HG03280 (cell line): ENCODE data around the gene NUP42.
"Not testable (repeated sequence)": the region's sequence is repeated elsewhere in the genome, so short reads cannot be mapped to it uniquely, and the experiment has no call there.

ENCODE experiments used
- ATAC-seq: cut with Tn5 transposase; IDR thresholded peaks from one replicate; pipeline ENCODE4 v1.9.1; 2021; ENCODE audit warnings: mild to moderate bottlenecking, moderate library complexity; ENCODE audit not compliant: unreplicated experiment

Gene NUP42

DNA sequence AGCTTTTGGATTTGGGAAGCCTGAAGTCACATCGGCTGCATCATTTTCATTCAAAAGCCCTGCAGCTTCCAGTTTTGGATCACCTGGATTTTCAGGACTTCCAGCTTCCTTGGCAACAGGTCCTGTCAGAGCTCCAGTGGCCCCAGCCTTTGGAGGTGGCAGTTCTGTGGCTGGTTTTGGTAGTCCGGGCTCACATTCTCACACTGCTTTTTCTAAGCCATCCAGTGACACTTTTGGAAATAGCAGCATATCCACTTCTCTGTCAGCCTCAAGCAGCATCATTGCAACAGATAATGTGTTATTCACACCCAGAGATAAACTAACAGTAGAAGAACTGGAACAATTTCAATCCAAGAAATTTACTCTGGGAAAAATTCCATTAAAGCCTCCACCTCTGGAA lies 18.5 kb downstream of the NUP42 start:
- ATAC-seq, result no peak

DNA sequence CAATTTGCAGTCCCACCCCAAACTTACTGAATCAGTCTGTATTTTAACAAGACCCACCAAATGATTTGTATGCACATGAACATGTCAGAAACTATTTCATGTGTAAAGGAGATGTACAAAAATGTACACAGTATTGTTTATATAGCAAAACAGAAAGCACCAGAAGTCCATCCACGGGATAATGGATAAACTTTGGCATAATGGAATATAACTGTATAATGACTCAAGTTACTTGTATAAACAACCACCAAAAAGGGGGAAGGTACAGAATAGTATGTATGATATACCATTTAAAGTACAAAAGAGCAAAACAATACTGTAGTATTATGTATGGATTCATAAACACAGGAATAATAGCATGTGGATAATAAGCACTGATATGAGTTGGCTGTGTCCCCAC lies 22.4 kb downstream of the NUP42 start:
- no peak for ATAC-seq

DNA sequence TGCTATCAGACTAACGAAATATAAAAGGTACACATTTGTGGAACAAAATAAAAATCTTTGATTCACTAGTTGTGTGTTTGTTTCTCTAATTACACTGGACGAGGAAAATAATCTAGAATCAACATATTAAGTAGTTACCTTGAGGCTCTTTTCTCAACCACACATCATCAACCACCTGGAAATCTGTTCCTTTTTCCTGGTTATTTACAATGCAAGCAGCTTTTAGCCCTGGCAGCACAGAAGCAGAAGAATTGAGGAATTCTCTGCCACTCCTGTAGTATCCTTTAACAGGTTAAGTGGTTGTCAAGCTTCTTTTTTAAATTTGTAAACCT lies 23.7 kb downstream of the NUP42 start:
- no peak for ATAC-seq

DNA sequence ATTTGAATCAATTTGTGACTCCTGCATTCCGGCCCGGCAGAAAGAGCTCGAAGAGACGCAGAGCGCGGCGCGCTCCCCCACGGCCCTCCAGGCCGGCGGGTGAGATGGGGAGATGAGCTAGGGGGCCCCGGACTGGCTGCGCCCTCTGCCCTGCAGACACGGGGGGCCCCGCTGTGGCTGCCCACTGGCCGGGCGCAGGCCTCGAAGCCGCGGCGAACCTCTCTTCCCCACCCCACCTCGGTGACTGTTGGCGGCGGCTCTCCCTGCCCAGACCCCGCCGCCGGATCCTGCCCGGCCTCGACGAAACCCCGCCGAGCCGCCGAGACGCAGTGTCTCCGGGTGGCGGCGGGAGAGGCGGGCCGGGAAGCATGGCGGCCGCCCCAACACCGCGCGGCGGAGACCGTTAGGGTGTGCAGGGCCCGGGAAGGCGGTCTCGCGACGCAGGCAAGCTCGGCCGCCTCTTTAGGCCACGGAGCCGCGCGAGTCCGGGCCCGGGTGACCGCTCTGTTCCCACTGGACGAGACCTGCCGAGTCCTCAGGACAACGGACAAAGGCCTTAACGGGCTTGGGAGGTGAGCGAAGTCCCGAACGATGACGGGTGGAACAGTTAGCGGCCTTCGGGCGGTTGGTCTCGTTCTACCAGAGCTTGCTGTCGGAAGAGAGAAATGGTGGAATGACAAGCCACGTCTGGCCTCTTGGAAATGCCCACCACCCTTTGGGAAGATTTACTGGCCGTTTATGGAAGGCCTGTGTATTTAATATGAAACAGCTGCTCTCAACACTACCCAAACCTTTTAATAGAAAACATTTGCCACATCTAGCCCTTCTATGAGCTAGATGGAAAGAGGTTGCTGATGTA lies 24.3 kb downstream of the NUP42 start:
- no peak for ATAC-seq

DNA sequence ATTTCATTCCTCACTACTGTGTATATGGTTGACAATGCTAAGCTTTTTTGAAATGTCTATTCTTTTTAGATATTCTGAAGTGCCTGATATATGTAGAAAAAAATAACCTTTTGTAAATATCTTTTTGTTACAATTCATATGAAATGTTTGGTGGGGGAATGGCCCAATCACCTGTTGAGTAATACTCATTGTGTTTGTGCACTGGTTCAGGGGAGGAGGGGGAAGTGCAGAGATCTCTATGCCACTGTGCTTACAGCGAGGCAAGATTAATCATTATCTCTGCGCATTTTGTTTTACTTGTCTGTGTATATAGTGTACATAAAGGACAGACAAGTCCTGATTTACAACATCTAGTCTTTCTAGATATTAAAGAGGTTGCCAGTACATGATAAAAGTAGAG lies 25.2 kb downstream of the NUP42 start:
- no peak for ATAC-seq

DNA sequence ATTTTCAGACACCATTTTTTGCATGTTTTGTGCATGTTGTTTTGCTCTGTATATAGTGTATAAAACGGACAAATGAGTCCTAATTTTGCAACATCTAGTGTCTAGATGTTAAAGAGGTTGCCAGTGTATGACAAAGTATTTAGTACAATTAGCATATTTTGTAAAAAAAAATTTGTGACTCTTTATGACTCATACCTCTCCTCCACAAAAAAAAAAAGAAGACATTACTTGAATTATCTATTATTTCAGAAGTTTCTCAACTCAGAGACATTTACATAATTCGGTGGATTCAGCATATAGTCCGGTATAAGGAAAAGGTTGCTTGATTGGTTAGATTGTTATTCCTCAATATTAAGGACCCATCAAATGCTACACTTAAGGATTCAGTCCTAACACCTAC lies 26.0 kb downstream of the NUP42 start:
- no peak for ATAC-seq

DNA sequence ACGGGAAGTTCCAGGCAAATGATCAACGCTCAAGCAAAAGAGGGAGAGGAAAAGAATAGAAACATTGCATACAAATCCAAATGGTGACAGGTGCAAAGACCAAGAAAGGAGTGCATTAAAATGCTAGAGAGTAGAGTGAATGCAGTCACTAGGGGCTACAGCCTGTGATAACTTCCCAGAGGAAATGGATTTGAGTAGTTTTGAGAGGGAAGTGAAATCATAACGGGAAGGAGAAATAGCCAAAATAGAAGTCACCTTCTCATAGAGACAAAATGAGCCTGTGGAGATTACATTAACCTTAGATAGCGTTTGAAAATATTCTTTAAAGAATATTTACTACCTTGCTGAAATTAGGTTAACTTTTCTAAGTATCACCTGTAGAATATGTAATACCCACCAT lies 26.5 kb downstream of the NUP42 start:
- no peak for ATAC-seq

DNA sequence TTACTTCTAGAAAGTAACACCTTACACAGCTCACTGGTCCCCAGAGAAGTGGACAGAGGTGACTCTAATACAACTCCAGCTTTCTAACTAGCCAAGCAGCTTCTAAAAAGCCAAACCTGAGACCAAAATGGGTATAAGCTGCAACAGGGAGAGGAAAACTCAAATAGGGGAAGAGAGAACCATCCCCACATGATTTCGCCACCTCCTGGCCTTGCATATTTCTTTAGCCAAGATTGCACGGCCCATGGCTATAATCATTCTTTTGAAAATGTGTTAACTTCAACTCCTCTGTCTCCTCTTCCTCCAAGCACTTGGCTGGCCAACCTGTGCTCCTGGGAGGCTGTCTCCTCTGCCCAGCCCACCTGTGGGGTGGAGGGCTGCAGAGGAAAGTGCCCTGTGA lies 28.7 kb downstream of the NUP42 start:
- no peak for ATAC-seq

DNA sequence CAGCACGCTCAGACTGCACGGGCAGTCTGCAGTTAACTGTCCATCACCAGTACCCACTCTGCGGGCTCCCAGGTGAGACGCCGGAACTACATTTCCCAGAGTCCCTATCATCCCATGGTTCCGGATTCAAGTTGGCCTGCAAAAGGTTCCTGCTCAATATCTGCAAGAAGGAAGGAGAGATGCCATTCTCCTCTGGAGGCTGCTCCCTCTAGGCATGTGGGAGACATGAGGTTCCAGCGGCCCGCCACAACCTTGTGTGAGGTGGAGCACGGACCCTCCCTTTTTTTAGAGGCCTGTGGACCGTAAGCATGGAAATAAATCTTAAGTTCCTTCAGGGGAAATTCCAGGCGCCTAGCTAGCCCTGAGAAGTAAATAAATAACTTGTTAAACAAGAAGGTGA lies 29.7 kb downstream of the NUP42 start:
- no peak for ATAC-seq

DNA sequence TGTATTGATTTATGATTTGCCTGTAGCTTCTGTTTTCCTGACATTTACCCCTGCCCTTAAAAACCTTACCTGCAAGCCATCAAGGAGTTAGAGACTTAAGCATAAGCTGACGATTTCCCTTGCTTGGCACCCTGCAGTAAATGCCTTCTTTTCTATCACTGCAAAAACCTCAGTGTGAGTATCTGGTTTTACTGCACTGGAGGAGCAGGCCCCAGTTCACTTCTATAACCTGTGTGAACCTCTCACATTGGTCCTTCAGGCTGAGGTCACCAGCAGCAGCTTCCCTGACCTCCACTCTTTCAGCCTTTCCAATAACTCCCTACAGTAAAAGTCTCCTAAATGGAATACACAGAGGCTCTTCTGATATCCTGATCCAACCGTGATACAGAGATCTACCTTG lies 30.5 kb downstream of the NUP42 start:
- no peak for ATAC-seq

DNA sequence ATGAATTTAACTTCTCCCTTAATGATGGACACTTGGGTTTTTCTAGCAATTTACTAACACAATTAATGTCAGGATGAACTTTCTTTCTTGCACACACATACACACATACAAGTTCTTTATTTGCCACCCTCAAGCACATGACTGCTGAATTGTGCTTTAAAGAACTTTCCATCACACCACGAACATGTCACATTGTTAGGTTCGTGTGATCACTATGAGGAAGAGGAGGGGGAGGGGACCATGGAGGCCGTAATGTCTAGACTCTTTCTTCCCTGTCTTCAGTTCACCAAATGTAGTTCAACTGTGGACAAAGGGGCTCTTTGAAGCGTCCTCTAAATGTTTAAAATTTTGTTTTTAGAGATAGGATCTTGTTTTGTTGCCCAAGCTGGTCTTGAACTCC lies 31.0 kb downstream of the NUP42 start:
- no peak for ATAC-seq

DNA sequence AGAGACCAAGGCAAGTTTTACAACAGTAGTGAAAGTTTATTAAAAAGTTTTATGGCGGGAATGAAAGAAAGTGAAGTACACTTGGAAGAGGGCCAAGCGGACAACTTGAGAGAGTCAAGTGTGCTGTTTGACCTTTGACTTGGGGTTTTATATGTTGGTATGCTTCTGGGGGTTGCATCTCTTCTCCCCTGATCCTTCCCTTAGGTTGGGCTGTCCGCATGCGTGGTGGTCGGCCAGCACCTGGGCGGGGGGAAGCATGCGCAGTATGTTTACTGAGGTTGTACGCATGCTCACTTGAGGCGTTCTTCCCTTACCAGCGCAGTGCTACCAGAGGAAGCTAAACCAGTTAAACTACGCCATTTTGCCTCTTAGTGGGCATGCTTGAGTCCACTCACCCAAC lies 31.9 kb downstream of the NUP42 start:
- ATAC-seq, result no peak

DNA sequence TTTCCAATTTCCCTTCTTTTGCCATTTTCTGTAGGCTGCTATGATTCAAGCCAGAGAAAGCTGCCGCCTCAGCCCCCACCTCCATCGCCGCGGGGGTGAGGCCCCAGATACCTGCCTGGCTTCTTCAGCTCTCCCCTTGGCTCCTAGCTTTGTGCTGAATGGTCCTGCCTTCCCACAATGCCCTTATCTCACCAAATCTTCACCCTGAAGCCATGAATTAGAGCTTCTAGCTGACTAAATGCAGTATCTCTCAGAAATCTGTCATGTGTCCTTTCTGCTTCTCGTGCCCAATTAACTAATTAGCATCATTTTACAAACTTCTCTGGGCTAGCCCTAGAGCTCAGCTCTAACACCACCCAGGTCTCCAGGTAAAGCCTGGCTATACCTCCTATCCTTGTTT lies 32.6 kb downstream of the NUP42 start:
- ATAC-seq, result no peak

DNA sequence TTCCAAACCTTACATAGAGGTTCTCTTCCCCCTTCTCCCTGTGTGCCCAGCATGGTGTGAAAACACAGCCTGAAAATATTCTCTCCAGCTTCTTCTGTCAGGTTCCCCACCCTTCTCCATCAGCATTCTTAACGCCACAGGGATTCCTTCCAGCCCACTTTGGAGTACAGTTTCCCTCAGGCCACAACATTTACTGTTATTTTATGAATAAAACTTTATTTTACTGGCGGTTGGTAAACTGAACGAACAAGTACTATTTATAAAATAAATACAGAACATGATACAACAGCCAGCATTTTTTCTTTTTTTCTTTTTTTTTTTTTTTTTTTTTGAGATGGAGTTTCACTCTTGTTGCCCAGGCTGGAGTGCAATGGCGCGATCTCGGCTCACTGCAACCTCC lies 33.1 kb downstream of the NUP42 start:
- ATAC-seq, result no peak

DNA sequence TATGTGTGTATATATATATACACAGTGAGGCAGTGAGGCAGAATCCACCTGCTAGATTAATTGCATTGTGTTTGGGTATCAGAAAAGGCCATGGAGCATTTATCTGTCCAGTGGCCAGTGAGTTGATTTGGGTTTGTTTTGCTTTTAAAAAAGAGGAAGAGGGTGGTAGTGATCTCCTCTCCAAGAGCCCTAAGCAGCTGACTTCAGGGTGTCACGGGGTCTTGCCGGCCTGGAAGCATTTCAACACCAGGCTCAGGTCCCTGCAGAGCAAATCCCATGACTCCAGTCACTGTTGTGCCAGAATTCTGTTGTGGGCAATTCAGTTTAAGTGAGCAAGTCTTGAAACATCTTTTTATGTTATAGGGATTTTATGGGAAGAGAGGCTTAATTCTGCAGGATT lies 34.2 kb downstream of the NUP42 start:
- ATAC-seq, result no peak

DNA sequence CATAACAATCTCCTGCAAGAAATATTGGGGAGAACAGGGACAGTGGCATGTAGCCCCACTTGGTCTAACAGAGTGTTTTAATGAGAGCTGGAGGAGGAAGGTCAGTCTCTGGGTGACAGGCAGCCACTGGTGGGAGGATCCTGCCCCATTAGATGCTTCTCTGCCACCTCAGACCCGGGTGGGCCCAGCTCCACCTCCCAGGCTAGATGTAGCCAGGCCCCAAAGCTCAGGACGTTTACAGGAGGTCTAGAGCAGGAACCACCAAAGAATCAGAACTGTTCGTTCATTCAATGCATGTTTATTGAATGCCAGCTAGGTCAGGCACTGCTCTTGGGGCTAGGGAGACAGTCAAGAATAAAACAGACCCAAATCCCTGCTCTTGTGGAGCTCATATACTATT lies 36.3 kb downstream of the NUP42 start:
- no peak for ATAC-seq

DNA sequence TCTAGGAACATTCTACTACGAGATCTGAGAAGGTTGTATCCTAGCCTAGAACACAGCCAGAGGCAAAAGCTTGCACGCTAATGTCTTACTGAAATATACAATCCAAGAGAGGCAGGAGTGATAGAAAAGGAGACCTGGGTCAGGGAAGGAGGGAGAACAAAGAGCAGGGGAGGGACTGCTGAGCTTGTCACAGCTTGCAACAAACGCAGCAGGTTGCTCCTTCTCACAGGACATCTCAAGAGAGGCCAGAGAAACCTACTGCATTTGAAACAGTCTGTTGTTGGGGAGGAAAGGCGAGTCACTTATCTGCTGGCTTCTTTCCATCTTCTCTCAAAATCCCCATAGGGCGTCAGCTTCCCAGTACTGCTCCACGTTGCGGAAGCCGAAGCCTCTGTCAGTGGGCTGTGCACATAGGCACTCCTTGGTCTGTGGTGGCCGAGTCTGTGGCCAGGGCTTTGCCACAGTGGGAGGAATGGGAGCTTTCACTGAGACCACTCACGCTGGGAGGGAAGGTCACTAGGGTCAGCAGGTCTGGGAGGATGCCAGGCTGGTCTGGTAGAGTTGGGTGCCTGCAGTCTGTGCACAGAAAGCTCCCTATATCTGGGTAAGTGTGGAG lies 39.0 kb downstream of the NUP42 start:
- no peak for ATAC-seq

DNA sequence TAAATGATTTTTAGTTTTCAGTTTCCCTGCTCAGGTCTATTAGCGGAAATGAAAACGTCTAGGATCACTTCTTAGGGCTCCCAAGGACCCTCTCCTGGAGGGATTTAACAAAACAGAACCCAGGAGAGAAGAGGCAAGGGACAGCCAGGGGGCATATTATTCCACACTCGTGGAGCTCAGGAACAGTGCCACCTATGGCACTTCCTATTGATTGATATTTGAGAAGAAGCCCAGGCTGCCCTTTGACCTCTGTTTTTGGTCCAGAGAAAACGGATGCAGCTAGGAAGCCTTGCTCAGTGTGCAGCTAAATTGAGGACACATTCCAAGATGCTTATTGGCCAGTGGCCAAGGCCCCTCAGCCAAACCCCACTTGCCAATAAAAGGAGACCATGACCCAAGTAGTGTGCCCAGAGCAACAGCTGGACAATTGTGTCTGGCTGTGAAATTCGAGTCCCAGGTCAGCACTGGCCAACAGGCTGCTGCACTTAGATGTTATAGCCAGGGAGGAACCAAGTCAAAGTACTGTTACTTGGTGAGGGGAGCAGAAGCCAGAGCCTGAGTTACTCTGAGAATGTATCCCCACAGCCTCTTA lies 40.7 kb downstream of the NUP42 start:
- ATAC-seq, result no peak

DNA sequence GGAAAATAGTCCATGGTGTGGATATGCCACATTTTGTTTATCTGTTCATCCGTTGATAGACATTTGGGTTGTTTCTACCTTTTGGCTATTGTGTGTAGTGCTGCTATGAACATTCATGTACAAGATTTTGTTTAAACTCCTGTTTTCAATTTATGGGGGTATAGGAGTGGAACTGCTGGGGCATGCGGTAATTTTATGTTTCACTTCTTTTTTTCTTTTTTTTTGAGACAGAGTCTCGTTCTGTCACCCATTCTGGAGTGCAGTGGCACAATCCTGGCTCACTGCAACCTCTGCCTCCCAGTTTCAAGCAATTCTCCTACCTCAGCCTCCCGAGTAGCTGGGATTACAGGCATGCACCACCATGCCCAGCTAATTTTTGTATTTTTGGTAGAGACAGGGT lies 42.5 kb downstream of the NUP42 start:
- not testable (repeated sequence) for ATAC-seq

DNA sequence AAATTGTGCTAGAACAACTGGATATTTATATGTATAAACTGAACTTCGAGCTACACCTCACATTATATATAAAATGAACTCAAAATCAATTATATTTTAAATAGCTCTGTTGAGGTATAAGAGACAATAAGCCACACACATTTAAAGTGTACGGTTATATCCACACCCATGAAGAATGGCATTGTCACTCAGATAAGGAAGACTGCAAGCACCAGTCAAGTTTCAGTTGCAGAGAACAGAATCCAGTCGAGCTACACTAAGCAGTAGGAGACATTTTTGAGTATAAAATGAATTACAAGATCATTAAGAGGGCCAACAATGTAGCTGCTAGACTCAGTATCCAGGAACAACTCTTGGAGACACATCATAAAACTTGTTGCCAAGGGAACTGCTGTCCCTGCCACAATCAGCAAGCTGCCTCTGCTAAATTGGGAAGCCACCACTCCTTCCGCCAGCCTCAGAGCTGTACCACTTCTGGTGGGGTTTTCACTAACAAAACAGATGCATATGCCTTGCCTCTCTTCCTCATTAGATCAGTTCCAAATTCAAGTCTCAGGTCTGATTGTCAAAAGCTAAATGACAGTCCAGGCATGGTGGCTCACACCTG lies 45.1 kb downstream of the NUP42 start:
- ATAC-seq, result no peak

DNA sequence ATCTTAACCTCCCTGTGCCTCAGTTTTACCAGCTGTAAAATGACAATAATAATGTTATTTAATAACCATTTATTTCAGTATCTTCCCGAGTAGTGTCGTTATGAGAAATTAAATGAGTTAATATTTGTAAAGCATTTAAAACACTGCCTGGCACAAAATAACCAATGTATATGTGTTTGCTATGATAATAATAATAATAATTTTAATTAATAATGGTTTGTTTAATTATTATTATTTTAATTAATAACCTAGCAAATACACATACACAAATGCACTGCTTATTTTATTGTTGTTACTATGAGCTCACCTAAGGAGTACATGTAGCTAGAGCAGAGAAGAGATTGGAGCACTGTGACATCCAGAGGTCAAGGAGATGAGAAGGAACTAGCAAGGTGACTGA lies 46.6 kb downstream of the NUP42 start:
- ATAC-seq, result no peak

DNA sequence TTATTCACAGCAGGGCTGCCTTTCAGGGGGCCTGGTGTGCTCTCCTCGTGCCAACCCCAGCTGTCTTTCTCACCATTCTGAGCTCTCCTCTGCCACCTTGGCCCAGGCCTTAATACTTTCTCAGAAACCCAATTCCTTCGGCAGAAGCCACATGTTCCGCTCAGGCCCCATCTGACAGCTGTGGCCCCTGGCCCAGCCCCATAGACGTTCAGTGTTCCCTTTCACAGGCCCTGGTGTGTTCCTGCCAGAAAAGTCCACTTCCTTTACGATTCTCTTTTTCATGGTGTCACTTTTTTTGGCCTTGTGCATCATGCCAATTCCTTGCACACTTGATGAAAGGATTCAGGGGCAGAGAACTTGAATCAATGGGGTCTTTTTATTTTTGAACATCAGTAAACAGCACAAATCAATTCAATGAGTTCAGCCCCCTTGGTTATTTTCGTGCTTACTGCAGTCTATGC lies 48.8 kb downstream of the NUP42 start:
- no peak for ATAC-seq
